ENCODE results near the gene LIMD2.

GRCh38 chr17:63716426-63716825 lies 16.5 kb upstream of the LIMD2 start:
- no peak for TF ChIP-seq CTCF (IDR thresholded peaks at IDR 0.05)
- TF ChIP-seq EP300 (IDR thresholded peaks at IDR 0.05) = no peak
